ENCODE results near the gene CHSY1.
A peak's percentile ranks its signal among the peaks of the same experiment; 100 is the strongest.

Gene CHSY1

GRCh38 chr15:101168898-101169494 is 82.9 kb downstream of the CHSY1 start:
- no peak for DNase-seq

GRCh38 chr15:101168463-101168824 is 83.4 kb downstream of the CHSY1 start:
- peak; percentile 98 for DNase-seq

- DNase-seq = peak; percentile 58
Measured at GRCh38 chr15:101167753-101168462, 83.9 kb downstream of the CHSY1 start.

- no peak for DNase-seq
Measured at GRCh38 chr15:101167411-101167752, 84.5 kb downstream of the CHSY1 start.

- DNase-seq = no peak
Measured at GRCh38 chr15:101165905-101166471, 85.9 kb downstream of the CHSY1 start.

GRCh38 chr15:101162701-101163483 is 89.0 kb downstream of the CHSY1 start:
- DNase-seq = peak; percentile 85

GRCh38 chr15:101161656-101162055 is 90.2 kb downstream of the CHSY1 start:
- no peak for DNase-seq

GRCh38 chr15:101159936-101160815 is 91.7 kb downstream of the CHSY1 start:
- no peak for DNase-seq

GRCh38 chr15:101159096-101159935 is 92.5 kb downstream of the CHSY1 start:
- DNase-seq = no peak

GRCh38 chr15:101158166-101159095 is 93.4 kb downstream of the CHSY1 start:
- no peak for DNase-seq

GRCh38 chr15:101157721-101158120 is 94.1 kb downstream of the CHSY1 start:
- no peak for DNase-seq

- DNase-seq = no peak
Measured at GRCh38 chr15:101156509-101157159, 95.2 kb downstream of the CHSY1 start.

- no peak for DNase-seq
Measured at GRCh38 chr15:101156061-101156460, 95.8 kb downstream of the CHSY1 start.

GRCh38 chr15:101153801-101154656 is 97.8 kb downstream of the CHSY1 start:
- no peak for DNase-seq

GRCh38 chr15:101152914-101153313 is 98.9 kb downstream of the CHSY1 start:
- DNase-seq = peak; percentile 53

GRCh38 chr15:101151288-101151687 is 100.6 kb downstream of the CHSY1 start:
- no peak for DNase-seq

GRCh38 chr15:101150723-101151040 is 101.2 kb downstream of the CHSY1 start:
- no peak for DNase-seq

GRCh38 chr15:101149864-101150722 is 101.8 kb downstream of the CHSY1 start:
- no peak for DNase-seq
